CD4-positive, alpha-beta T cell treated with Interleukin-10 for 1 hour (primary cell): ENCODE results near the gene SSBP3.
A peak's percentile ranks its signal among the peaks of the same experiment; 100 is the strongest.

Experiments used
- DNase-seq: peaks from one replicate; pipeline ENCODE4 v3.0.0-alpha.2; 2020

The SSBP3 gene

GRCh38 chr1:54302951-54303843, 103.0 kb downstream of the SSBP3 start:
- no peak for DNase-seq

DNA sequence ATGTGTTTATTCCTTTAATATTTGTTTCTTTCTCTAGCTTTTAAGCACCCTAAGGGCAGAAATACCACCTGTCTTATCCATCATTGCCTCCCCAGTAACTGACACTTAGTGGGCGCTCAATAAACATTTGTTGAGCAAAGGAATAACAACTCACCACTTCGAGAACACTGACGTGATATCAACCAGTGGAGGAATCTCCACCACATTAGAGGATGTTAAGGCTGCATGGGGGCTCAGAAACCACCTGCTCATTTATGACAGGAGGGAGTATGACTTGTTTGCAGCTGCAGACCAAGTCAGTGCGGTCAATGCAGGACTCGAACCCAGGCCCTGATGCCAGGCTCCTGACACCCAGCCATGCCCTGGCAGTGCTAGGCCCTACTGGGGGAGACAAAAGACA, 103.6 kb downstream of the SSBP3 start:
- no peak for DNase-seq

DNA sequence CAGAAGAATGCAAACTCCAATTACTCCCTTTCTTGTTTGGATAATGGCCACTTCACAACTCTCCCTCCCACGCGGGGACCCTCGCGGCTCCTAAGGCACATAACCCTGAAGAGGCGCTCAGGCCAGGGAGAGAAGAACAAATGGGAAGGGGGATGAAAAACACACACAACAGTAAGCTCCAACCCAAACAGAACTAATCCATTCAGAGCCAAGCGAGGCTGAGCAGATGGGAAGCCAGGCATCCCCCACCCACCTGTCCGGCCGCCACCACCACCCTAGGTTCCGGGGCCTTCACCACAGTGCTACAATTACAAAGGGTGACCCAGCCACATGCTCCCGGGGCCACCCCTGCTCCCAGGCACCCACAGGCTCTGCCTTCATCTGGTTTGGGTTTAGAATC, 104.7 kb downstream of the SSBP3 start:
- DNase-seq, result no peak

GRCh38 chr1:54300401-54300800, 105.8 kb downstream of the SSBP3 start:
- no peak for DNase-seq

DNA sequence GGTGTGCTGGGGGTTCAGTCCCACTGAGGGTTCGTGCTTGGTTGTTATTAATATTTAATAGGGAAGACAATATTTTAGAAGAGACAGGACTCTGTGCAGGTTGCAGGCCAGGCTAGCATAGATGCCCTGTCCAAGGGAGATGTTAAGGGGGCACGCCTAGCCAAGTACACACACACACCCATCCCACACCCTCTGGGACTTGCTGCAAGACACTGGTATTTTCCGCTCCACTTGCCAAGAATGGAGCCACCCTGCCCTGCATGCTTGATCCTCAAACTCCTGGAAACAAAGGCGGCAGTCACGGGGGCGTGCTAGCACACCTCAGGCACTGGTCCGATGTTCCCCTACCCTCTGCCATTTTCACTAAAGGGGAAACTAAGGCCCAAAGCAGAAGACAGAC, 107.2 kb downstream of the SSBP3 start:
- DNase-seq, result no peak

- DNase-seq, result no peak
These were observed 107.7 kb downstream of the SSBP3 start for GRCh38 chr1:54298284-54299033.

DNA sequence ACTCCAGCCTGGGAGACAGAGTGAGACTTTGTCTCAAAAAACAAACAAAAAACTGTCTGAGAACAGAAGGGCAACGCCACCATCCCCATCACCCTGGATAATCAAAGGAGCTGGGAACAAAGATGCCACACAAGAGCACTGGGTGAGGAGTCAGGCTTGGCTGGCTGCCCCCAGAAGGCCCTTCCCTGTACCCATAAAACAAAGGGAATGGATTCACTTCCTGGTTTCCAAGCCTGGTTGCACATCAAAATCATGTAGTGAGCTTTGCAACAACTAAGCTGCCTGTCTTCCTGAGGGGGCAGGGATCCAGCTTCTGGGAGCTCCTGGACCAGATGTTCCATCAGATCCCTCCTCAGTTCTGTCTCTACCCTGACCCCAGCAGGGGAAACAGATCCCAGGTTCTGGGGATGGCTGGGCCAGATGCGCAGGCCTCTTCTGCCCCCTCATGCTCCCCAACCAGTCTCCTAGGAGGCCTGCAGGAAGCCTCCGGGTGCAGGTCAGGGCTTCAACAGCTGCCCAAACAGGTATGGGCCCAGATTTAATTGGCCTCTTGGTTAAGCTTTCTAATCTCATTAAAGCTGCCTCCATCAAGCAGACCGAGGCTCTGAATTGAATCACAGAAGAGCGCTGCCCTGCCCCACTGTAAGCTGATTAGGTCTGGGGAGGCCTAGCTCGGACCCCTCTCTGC, 108.5 kb downstream of the SSBP3 start:
- no peak for DNase-seq

DNA sequence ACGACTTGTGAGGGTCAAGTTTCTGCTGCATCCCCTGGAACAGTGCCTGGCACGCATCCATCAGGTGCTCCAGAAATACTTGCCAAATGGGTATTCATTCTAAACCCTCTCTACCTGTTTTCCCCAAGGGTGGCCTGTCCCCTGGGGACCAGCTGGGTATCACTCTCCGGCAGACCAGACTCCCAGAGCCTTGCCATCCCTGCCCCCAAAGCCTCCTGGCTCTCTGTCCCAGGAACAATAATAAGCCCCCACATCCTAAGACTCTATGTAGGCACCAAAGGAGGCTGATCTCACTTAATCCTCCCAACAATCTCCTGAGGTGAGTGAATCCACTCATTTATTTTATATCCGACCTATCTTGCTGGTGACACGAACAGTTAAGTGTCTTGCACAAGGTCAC, 109.5 kb downstream of the SSBP3 start:
- no peak for DNase-seq

- no peak for DNase-seq
These were observed 111.3 kb downstream of the SSBP3 start for GRCh38 chr1:54294887-54295286.

DNA sequence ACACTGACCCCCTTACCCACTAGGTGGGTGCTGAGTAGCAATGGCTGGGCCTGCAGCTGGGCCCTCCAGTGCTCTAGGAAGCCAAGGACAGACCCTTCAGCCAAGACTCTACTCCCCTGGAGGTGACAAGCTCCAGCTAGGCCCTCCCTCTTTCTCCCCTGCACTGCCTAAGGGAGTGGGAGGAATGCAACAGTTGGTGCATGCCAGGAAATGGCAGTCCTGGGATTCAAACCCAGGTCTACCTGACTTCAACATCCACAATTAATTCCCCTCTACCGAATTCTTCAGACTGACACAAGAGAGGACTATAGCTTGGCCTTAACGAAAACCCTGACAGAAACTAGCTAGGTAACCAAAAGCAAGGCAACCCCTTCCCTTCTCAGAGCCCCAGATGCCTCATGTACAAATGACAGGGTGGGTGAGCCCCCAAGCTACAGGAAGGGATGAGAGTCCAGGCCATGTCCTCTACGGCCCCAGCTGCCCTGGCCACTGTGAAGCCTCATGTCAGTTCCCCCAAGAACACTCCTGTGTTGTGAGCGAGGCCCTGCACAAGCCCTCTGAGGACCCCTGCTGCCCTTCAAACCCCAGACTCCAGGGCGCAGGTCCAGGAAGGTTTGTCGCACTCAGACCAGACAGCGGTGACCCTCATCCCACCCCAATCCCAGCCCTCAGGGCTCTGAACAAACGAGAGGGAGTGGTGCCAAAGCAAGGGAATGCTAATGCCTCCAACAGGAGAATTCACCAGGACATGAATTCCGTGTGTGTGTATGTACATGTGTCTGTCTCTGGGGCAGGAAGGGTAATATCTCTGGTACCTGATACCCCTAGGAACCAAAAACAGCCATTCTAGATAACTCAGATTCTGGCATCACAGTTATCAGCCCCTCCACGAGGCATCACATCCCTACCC, 113.9 kb downstream of the SSBP3 start:
- DNase-seq, result no peak

DNA sequence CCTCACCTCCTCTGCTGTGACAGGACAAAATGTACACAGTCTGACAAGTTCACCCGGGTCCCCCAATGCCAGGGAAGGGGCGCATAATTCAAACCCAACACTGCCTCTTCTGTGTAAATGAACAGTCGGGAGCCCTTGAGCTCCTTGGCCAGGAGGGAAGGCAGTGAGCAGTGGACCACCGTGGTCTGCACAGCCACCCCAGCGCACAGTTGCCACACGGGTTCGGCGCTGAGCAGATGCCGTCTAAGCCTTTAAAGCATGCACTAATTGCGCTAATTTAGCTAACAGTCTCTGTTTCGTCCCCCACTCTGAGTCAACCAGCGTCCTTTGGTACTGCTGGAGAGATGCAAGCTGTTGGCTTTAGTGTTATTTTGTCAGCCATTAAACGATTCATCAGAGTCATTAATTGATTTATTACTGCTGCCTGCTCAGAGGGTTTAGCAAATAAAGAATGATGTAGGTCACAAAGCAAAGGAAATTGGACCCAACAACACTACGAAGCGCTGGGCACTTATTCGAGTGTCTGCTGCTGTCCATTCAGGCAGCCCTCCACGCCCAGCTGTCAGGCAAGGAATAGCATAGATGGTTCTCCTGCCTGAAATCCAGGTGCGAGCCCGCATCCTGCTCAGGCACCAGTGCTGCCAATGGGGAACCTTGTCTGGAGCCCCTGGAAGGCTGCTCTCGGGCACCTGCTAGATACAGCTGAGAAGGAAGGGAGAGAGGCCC, 114.8 kb downstream of the SSBP3 start:
- DNase-seq, result no peak

- DNase-seq, result peak; percentile 15
These were observed 115.5 kb downstream of the SSBP3 start for GRCh38 chr1:54290506-54291184.

DNA sequence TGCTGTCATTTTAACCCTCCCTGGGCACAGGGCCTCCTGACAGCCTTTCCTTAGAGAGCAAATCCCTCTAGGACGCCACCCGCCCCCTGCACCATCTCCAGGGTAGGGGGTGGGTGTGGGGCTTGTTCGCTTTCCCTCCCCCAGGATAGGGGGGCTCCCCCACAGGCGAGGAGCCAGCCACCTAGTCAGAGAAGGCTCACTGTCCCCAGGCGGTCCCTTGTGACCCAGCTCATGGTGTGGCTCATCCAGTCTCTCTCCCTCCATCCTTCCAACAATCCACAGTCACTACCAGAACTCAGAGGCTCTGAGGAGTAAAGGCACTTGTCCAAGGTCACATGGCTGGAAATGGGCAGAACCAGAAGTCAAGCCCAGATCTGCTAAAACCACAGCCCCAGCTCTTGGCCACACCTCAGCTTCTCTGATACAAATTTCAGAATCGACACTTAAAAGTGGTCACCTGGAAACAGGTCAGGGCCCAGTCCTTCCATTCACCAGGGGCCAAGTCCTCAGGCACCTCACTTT, 116.4 kb downstream of the SSBP3 start:
- no peak for DNase-seq

- no peak for DNase-seq
These were observed 118.4 kb downstream of the SSBP3 start for GRCh38 chr1:54287801-54288211.

DNA sequence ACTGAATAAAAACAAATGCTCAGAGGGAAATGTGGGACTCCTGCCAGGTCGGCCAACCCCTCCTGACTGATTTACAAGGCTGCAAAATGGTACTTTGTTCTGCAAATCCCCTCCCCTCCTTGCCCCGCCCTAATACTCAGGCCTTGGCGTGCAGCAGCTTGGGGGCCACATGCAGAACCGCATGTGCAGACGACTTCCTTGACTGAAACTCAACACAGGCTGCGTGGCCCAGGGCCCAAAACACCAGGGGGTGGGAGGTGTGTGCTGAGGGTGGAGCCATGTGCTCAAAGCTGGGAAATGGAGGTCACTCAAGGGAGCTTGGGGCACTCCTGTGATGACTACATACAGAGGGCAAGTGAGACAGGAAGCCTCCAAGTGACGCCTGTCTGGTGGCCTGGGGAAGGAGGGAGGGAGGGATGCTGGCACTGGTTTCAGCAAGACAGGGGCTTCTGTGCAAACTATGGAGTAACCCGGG, 119.0 kb downstream of the SSBP3 start:
- peak; percentile 37 for DNase-seq

GRCh38 chr1:54285815-54286345, 120.3 kb downstream of the SSBP3 start:
- no peak for DNase-seq

GRCh38 chr1:54284781-54285529, 121.2 kb downstream of the SSBP3 start:
- DNase-seq, result peak; percentile 26

DNA sequence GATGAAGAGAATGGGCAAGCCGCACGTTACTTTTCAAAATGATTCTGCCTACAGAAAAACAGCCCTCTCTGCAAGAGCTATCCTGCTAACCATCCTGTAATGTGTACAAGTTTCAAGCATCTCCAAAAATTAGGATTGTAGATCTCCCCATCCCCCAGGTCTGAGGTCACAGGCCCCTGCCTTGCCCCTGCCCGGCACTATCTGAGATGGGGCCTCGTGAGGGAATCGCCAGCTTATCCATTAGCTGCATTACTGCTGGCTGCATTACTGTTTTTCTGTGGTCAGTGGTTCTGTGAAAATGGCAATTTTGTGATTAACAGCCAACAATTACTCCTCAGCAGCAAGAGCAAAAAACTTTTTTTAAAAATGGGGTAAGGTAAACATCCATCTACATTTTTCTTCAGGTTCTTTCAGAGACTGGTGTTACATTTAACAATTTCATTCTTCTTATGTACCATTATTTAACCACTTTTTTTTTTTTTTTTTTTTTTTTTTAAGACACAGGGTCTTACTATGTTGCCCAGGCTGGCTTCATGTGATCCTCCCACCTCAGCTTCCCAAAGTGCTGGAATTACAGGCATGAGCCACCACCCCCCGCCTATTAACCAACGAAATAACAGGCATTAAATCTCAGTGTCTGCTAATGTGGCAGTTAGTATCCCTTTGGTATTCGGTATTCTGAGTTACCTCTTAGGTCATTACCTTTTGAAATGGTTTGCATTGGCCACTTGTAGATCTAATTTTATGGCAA, 122.4 kb downstream of the SSBP3 start:
- no peak for DNase-seq
